HepG2 (cell line): Measurements from ENCODE around the gene MRPL14. TPM values are rescaled to one million over a fixed set of nuclear protein-coding genes. Genes with fewer than 3 reads are reported as not detected.

Experiments
- ARNT ChIP-seq: fragments of 450-650 bp; IDR thresholded peaks from 2 replicates; pipeline ENCODE4 v1.6.1; 2017
- CBX5 ChIP-seq: sonication (generic); formaldehyde crosslinking; IDR thresholded peaks from 2 replicates; pipeline ENCODE4 v1.4.0; 2020; ENCODE audit warnings: missing genetic modification reagents, borderline replicate concordance
- CCAR2 ChIP-seq: fragments of 200-400 bp; formaldehyde crosslinking; optimal IDR thresholded peaks from 2 replicates; pipeline ENCODE3; 2018; ENCODE audit warnings: low read depth, mild to moderate bottlenecking, low read length, moderate library complexity
- CREB3 ChIP-seq: sonication (generic); formaldehyde crosslinking; IDR thresholded peaks from 2 replicates; pipeline ENCODE4 v1.5.0; 2020; ENCODE audit warnings: missing genetic modification reagents
- FOSL1 ChIP-seq: sonication (generic); formaldehyde crosslinking; IDR thresholded peaks from 2 replicates; pipeline ENCODE4 v1.9.0; 2021; ENCODE audit warnings: missing genetic modification reagents, borderline replicate concordance
- GABPB1 ChIP-seq: IDR thresholded peaks from 2 replicates; pipeline ENCODE4 v1.6.1; 2016; ENCODE audit warnings: mild to moderate bottlenecking, missing genetic modification reagents, moderate library complexity, missing compliant biosample characterization
- HIVEP1 ChIP-seq: sonication (generic); formaldehyde crosslinking; IDR thresholded peaks from 2 replicates; pipeline ENCODE4 v1.4.0; 2020; ENCODE audit warnings: mild to moderate bottlenecking, missing genetic modification reagents
- IRX3 ChIP-seq: sonication (generic); formaldehyde crosslinking; IDR thresholded peaks from 2 replicates; pipeline ENCODE4 v1.8.1; 2023; ENCODE audit warnings: mild to moderate bottlenecking, low read depth, missing genetic modification reagents, borderline replicate concordance
- KMT2B ChIP-seq: IDR thresholded peaks from 2 replicates; pipeline ENCODE4 v1.6.1; 2016; ENCODE audit warnings: missing genetic modification reagents, missing compliant biosample characterization
- NCOA1 ChIP-seq: sonication (generic); formaldehyde crosslinking; IDR thresholded peaks from 2 replicates; pipeline ENCODE4 v1.9.0; 2021; ENCODE audit warnings: missing genetic modification reagents
- PAF1 ChIP-seq: IDR thresholded peaks from 2 replicates; pipeline ENCODE4 v1.6.1; 2016; ENCODE audit warnings: missing genetic modification reagents, missing compliant biosample characterization
- PITX1 ChIP-seq: sonication (generic); formaldehyde crosslinking; IDR thresholded peaks from 2 replicates; pipeline ENCODE4 v1.5.1; 2020; ENCODE audit warnings: mild to moderate bottlenecking, missing genetic modification reagents
- POLR2AphosphoS5 ChIP-seq: IDR thresholded peaks from 2 replicates; pipeline ENCODE4 v1.6.1; 2012; ENCODE audit warnings: low read depth, low read length
- RBM22 ChIP-seq: fragments of 200-400 bp; formaldehyde crosslinking; optimal IDR thresholded peaks from 2 replicates; pipeline ENCODE3; 2017; ENCODE audit warnings: mild to moderate bottlenecking, low read length, moderate library complexity
- TARDBP ChIP-seq: sonication (generic); formaldehyde crosslinking; IDR thresholded peaks from 2 replicates; pipeline ENCODE4 v1.8.0; 2022; ENCODE audit warnings: mild to moderate bottlenecking, missing genetic modification reagents
- UBTF ChIP-seq: sonication (generic); formaldehyde crosslinking; IDR thresholded peaks from 2 replicates; pipeline ENCODE4 v1.4.0; 2020; ENCODE audit warnings: mild to moderate bottlenecking, missing genetic modification reagents
- ZMYM3 ChIP-seq: sonication (generic); formaldehyde crosslinking; IDR thresholded peaks from 2 replicates; pipeline ENCODE4 v1.5.1; 2020; ENCODE audit warnings: mild to moderate bottlenecking, missing genetic modification reagents
- ZNF20 ChIP-seq: sonication (generic); formaldehyde crosslinking; IDR thresholded peaks from 2 replicates; pipeline ENCODE4 v1.4.0; 2020; ENCODE audit warnings: mild to moderate bottlenecking, moderate library complexity, missing genetic modification reagents
- ZNF292 ChIP-seq: sonication (generic); formaldehyde crosslinking; IDR thresholded peaks from 2 replicates; pipeline ENCODE4 v1.8.1; 2022; ENCODE audit warnings: mild to moderate bottlenecking, low read depth, missing genetic modification reagents, borderline replicate concordance
- ZNF605 ChIP-seq: sonication (generic); formaldehyde crosslinking; IDR thresholded peaks from 2 replicates; pipeline ENCODE4 v1.8.0; 2022; ENCODE audit warnings: mild to moderate bottlenecking, missing genetic modification reagents
- ZSCAN30 ChIP-seq: sonication (generic); formaldehyde crosslinking; IDR thresholded peaks from 2 replicates; pipeline ENCODE4 v1.5.0; 2020; ENCODE audit warnings: mild to moderate bottlenecking, missing genetic modification reagents
- polyA plus RNA-seq, 8 experiments: library from polyadenylated mRNA; depleted of rRNA in 3 of 8; stranded (reverse) in 7 of 8; unstranded in 1 of 8; fragments of >200 nt; fragmentation: Illumina TruSeq in 4 of 8; extraction: Trizol in 4 of 8; gene quantifications; 2 replicates each; pipeline versions ENCODE4 v1.2.1 to v1.2.3, GENCODE V29; 2011 to 2016; ENCODE audit warnings: low read depth in 4 of 8, missing spikeins in 1 of 8, mixed read lengths in 1 of 8; ENCODE audit not compliant: insufficient read depth in 1 of 8
- total RNA-seq, 5 experiments: library from RNA; depleted of rRNA; stranded (reverse); fragments of >200 nt; fragmentation: Illumina TruSeq; extraction: Trizol; gene quantifications; 2 replicates each; pipeline ENCODE4 v1.2.3, GENCODE V29; 2016; ENCODE audit warnings: low read depth in 1 of 5
- TF ChIP-seq, protein P1 (sequence below): IDR thresholded peaks from 2 replicates; pipeline ENCODE4 v1.6.1; 2016; ENCODE audit warnings: missing genetic modification reagents, missing compliant biosample characterization
- TF ChIP-seq, protein P2 (sequence below): IDR thresholded peaks from 2 replicates; pipeline ENCODE4 v1.6.1; 2012; ENCODE audit warnings: low read depth, low read length, improper control_type of control experiment
- TF ChIP-seq, protein P3 (sequence below): sonication (generic); formaldehyde crosslinking; IDR thresholded peaks from 2 replicates; pipeline ENCODE4 v1.4.0; 2020; ENCODE audit warnings: missing genetic modification reagents; ENCODE audit errors: not compliant biosample characterization

The MRPL14 gene
- total and polyA plus RNA-seq, 2 of the 13 experiments (the other 11 are each of a cell fraction or from before 2014, with no cell fraction given): 157 to 178 TPM

DNA sequence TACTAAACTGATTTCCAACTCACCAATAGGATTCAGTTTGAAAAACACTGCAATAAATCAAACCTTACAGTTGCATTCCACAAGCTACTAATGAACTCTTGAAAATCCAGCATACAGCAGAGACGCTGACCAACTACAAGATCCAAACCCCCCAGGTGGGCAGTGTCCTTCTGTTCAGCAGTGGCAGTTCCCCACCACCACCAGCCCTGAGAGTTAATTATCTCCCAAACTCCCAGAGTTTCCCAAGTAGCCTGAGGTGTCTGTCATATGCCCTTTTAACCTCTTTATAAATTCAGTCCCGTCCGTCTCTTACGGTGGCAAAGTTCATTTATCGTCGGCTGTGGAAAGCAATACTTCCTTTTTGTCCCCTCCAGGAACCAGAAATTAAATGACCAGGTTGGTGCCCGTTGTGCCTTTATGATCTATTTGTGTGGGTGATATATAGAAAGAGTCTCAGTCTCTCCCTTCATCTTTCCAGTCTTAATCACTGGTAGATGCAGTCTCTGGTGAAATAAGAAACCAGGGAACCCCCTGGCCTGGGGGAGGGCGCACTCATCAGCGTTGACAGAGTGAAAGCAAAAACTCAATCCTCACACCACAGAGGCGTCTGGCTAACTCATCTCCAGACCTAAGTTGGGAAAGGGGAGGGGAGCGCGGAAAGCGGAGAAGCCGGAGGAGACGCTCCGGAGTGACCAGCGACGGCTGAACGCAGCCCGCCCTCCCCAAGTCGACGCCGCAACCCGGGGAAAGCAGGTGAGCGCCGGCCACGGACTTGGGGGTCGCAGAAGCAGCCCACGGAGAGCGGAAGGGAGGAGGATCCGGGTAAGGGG, 717 bp downstream of the MRPL14 start (continued):
- 0 out of 2 replicates have a peak, but pooled peaks have one; percentile 45 for TF ChIP-seq IRX3 (CRISPR knock-in tag)
- TF ChIP-seq HIVEP1 (CRISPR knock-in tag): no peak
- TF ChIP-seq ZNF292: peak; percentile 23; the same call in 1 of the 2 replicates
- 0 out of 2 replicates have a peak, but pooled peaks have one; percentile 34 for TF ChIP-seq POLR2AphosphoS5
- peak; percentile 68 for TF ChIP-seq ZNF605 (CRISPR knock-in tag)
- no peak for TF ChIP-seq ZNF20 (CRISPR knock-in tag)
- peak; percentile 20; the same call in 1 of the 2 replicates for TF ChIP-seq ZSCAN30 (CRISPR knock-in tag)
- no peak for TF ChIP-seq FOSL1
- no peak for TF ChIP-seq CCAR2
- peak; percentile 56; the same call in 1 of the 2 replicates for TF ChIP-seq TARDBP (CRISPR knock-in tag)
- TF ChIP-seq ARNT: no peak
- TF ChIP-seq, protein P1, sequence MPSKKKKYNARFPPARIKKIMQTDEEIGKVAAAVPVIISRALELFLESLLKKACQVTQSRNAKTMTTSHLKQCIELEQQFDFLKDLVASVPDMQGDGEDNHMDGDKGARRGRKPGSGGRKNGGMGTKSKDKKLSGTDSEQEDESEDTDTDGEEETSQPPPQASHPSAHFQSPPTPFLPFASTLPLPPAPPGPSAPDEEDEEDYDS: no peak
- TF ChIP-seq, protein P2, sequence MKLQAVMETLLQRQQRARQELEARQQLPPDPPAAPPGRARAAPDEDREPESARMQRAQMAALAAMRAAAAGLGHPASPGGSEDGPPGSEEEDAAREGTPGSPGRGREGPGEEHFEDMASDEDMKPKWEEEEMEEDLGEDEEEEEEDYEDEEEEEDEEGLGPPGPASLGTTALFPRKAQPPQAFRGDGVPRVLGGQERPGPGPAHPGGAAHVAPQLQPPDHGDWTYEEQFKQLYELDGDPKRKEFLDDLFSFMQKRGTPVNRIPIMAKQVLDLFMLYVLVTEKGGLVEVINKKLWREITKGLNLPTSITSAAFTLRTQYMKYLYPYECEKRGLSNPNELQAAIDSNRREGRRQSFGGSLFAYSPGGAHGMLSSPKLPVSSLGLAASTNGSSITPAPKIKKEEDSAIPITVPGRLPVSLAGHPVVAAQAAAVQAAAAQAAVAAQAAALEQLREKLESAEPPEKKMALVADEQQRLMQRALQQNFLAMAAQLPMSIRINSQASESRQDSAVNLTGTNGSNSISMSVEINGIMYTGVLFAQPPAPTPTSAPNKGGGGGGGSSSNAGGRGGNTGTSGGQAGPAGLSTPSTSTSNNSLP: 0 out of 2 replicates have a peak, but pooled peaks have one; percentile 63
- TF ChIP-seq NCOA1 (CRISPR knock-in tag): no peak
- TF ChIP-seq RBM22: peak; percentile 49
- no peak for TF ChIP-seq ZMYM3 (CRISPR knock-in tag)
- TF ChIP-seq, protein P3, sequence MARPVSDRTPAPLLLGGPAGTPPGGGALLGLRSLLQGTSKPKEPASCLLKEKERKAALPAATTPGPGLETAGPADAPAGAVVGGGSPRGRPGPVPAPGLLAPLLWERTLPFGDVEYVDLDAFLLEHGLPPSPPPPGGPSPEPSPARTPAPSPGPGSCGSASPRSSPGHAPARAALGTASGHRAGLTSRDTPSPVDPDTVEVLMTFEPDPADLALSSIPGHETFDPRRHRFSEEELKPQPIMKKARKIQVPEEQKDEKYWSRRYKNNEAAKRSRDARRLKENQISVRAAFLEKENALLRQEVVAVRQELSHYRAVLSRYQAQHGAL (CRISPR knock-in tag): no peak
- no peak for TF ChIP-seq KMT2B (CRISPR knock-in tag)
- peak; percentile 24; the same call in 1 of the 2 replicates for TF ChIP-seq GABPB1 (CRISPR knock-in tag)
- TF ChIP-seq PITX1 (CRISPR knock-in tag): peak; percentile 46; the same call in 1 of the 2 replicates
- no peak for TF ChIP-seq UBTF
- TF ChIP-seq PAF1: no peak
- TF ChIP-seq CBX5 (CRISPR knock-in tag): no peak
- TF ChIP-seq CREB3 (CRISPR knock-in tag): no peak
